T-helper 1 cell treated with Interleukin-12 subunit alpha and Interleukin-12 subunit beta and Interleukin-4 antibody, amounts not matched to agents 30 μg/mL and 1 μg/mL, for 36 hours (primary cell): ENCODE measurements around the gene DBNDD1.
A peak's percentile ranks its signal among the peaks of the same experiment; 100 is the strongest.

Source experiments
- H3K27ac Mint-ChIP-seq: one replicate; pipeline ENCODE4 v1.8.0; 2021; ENCODE audit warnings: mild to moderate bottlenecking, mixed read lengths
- H3K27me3 Mint-ChIP-seq: one replicate; pipeline ENCODE4 v1.8.0; 2021; ENCODE audit warnings: low read depth, mixed read lengths
- H3K36me3 Mint-ChIP-seq: one replicate; pipeline ENCODE4 v1.8.0; 2021; ENCODE audit warnings: low read depth, mixed read lengths
- H3K4me1 Mint-ChIP-seq: one replicate; pipeline ENCODE4 v1.8.0; 2021; ENCODE audit warnings: low read depth, mixed read lengths
- H3K4me3 Mint-ChIP-seq: one replicate; pipeline ENCODE4 v1.8.0; 2021; ENCODE audit warnings: mild to moderate bottlenecking, moderate library complexity, mixed read lengths
- H3K9me3 Mint-ChIP-seq: one replicate; pipeline ENCODE4 v1.8.0; 2021; ENCODE audit warnings: mixed read lengths

The DBNDD1 gene

GRCh38 chr16:89958596-89958995, 60.7 kb downstream of the DBNDD1 start:
- H3K27ac Mint-ChIP-seq, result no peak overlapping the region
- no peaks in the 10 kb centered on the region for H3K9me3 Mint-ChIP-seq
- peaks cover 4% of the 10 kb centered on the region for H3K4me1 Mint-ChIP-seq
- H3K4me3 Mint-ChIP-seq, result no peak overlapping the region
- H3K36me3 Mint-ChIP-seq, result peaks cover 7% of the 10 kb centered on the region
- H3K27me3 Mint-ChIP-seq, result no peaks in the 10 kb centered on the region

- Mint-ChIP-seq H3K4me3 (no peak overlapping the region), H3K4me1 (peaks cover 4% of the 10 kb centered on the region), H3K9me3 (no peaks in the 10 kb centered on the region), H3K27ac (peak overlapping the region; percentile 62), H3K36me3 (peaks cover 6% of the 10 kb centered on the region), H3K27me3 (no peaks in the 10 kb centered on the region)
These were observed 61.2 kb downstream of the DBNDD1 start for GRCh38 chr16:89958068-89958467.

- Mint-ChIP-seq H3K27me3 (no peaks in the 10 kb centered on the region), H3K4me3 (no peak overlapping the region), H3K4me1 (peaks cover 4% of the 10 kb centered on the region), H3K9me3 (no peaks in the 10 kb centered on the region), H3K27ac (no peak overlapping the region), H3K36me3 (peaks cover 6% of the 10 kb centered on the region)
These were observed 62.0 kb downstream of the DBNDD1 start for GRCh38 chr16:89957216-89957785.

- Mint-ChIP-seq H3K9me3 (no peaks in the 10 kb centered on the region), H3K27ac (no peak overlapping the region), H3K4me1 (peaks cover 4% of the 10 kb centered on the region), H3K27me3 (no peaks in the 10 kb centered on the region), H3K4me3 (no peak overlapping the region), H3K36me3 (peaks cover 6% of the 10 kb centered on the region)
These were observed 62.6 kb downstream of the DBNDD1 start for GRCh38 chr16:89956505-89957215.

GRCh38 chr16:89955001-89955685, 64.1 kb downstream of the DBNDD1 start:
- Mint-ChIP-seq H3K4me1 (peaks cover 6% of the 10 kb centered on the region), H3K27me3 (peaks cover 4% of the 10 kb centered on the region), H3K9me3 (no peaks in the 10 kb centered on the region), H3K36me3 (peaks cover 6% of the 10 kb centered on the region), H3K27ac (no peak overlapping the region), H3K4me3 (no peak overlapping the region)
